Measurements from ENCODE around the gene TGOLN2.
"Not testable (repeated sequence)": the region's sequence is repeated elsewhere in the genome, so short reads cannot be mapped to it uniquely, and the experiment has no call there.

TGOLN2 gene

GRCh38 chr2:85327822-85328617, at the start of gene TGOLN2:
Gene TGOLN2 (minus strand): TSS chr2:85327989. CDS start chr2:85327962, 27 bp downstream.
- DNase-seq (ENCODE audit: low spot score) = peak; percentile 91

GRCh38 chr2:85377083-85377482, 49.3 kb upstream of the TGOLN2 start:
- DNase-seq (ENCODE audit: low spot score) = no peak

GRCh38 chr2:85376291-85377065, 48.7 kb upstream of the TGOLN2 start:
- DNase-seq (ENCODE audit: low spot score) = no peak

GRCh38 chr2:85371045-85371444, 43.3 kb upstream of the TGOLN2 start:
- DNase-seq (ENCODE audit: low spot score) = no peak

GRCh38 chr2:85369500-85369899, 41.7 kb upstream of the TGOLN2 start:
- no peak for DNase-seq (ENCODE audit: low spot score)

GRCh38 chr2:85368921-85369320, 41.1 kb upstream of the TGOLN2 start:
- DNase-seq (ENCODE audit: low spot score) = no peak

GRCh38 chr2:85367180-85367579, 39.4 kb upstream of the TGOLN2 start:
- no peak for DNase-seq (ENCODE audit: low spot score)

- not testable (repeated sequence) for DNase-seq (ENCODE audit: low spot score)
These were observed 35.0 kb upstream of the TGOLN2 start for GRCh38 chr2:85362653-85363387.

GRCh38 chr2:85357736-85358135, 29.9 kb upstream of the TGOLN2 start:
- no peak for DNase-seq (ENCODE audit: low spot score)

GRCh38 chr2:85356186-85356585, 28.4 kb upstream of the TGOLN2 start:
- DNase-seq (ENCODE audit: low spot score) = no peak

GRCh38 chr2:85355521-85355920, 27.7 kb upstream of the TGOLN2 start:
- DNase-seq (ENCODE audit: low spot score) = no peak

- DNase-seq (ENCODE audit: low spot score) = no peak
These were observed 27.3 kb upstream of the TGOLN2 start for GRCh38 chr2:85355073-85355410.

GRCh38 chr2:85354286-85355072, 26.7 kb upstream of the TGOLN2 start, which contains the start of the genes ELMOD3 and RETSAT:
Gene ELMOD3 (plus strand): TSS chr2:85354769. CDS start chr2:85357199, 2,430 bp downstream.
Gene RETSAT (minus strand): TSS chr2:85354528. CDS start chr2:85354507, 21 bp downstream.
- peak; percentile 100 for DNase-seq (ENCODE audit: low spot score)

GRCh38 chr2:85353876-85354285, 26.1 kb upstream of the TGOLN2 start:
- DNase-seq (ENCODE audit: low spot score) = peak; percentile 58

GRCh38 chr2:85347599-85347998, 19.8 kb upstream of the TGOLN2 start:
- no peak for DNase-seq (ENCODE audit: low spot score)

GRCh38 chr2:85344356-85344954, 16.7 kb upstream of the TGOLN2 start:
- no peak for DNase-seq (ENCODE audit: low spot score)

GRCh38 chr2:85343207-85343895, 15.6 kb upstream of the TGOLN2 start:
- not testable (repeated sequence) for DNase-seq (ENCODE audit: low spot score)

- no peak for DNase-seq (ENCODE audit: low spot score)
These were observed 14.4 kb upstream of the TGOLN2 start for GRCh38 chr2:85342156-85342555.

GRCh38 chr2:85341269-85342029, 13.7 kb upstream of the TGOLN2 start:
- no peak for DNase-seq (ENCODE audit: low spot score)
